Liver (tissue), 9 donors: ENCODE results near the gene RGS2. TPM values are rescaled to one million over a fixed set of nuclear protein-coding genes. Genes with fewer than 3 reads are reported as not detected.

Experiments used
- DNase-seq: peaks from one replicate; pipeline ENCODE4 v3.0.0-alpha.2; 2017; ENCODE audit warnings: low spot score
- H3K27ac ChIP-seq, 2 donors: one replicate each; pipeline ENCODE4 v1.7.0; 2013; ENCODE audit warnings: inconsistent platforms in 2 of 2, low read length in 2 of 2, control low read depth in 1 of 2, low read depth in 1 of 2, mild to moderate bottlenecking in 1 of 2
- H3K27me3 ChIP-seq, 4 donors: one replicate each; pipeline versions ENCODE4 v1.6.1 to v1.7.0; 2013; ENCODE audit warnings: low read length in 3 of 4, inconsistent platforms in 1 of 4, mild to moderate bottlenecking in 1 of 4, moderate library complexity in 1 of 4; ENCODE audit not compliant: control insufficient read depth in 4 of 4, insufficient read depth in 4 of 4
- H3K36me3 ChIP-seq, 4 donors: one replicate each; pipeline versions ENCODE4 v1.6.1 to v1.7.0; 2013; ENCODE audit warnings: low read length in 3 of 4, mild to moderate bottlenecking in 3 of 4, low read depth in 1 of 4, moderate library complexity in 1 of 4; ENCODE audit not compliant: control insufficient read depth in 4 of 4, insufficient read depth in 3 of 4
- H3K4me1 ChIP-seq, 4 donors: one replicate each; pipeline versions ENCODE4 v1.6.1 to v1.7.0; 2013; ENCODE audit warnings: low read length in 3 of 4, mild to moderate bottlenecking in 3 of 4, moderate library complexity in 1 of 4; ENCODE audit not compliant: control insufficient read depth in 4 of 4, insufficient read depth in 4 of 4
- H3K4me3 ChIP-seq, 3 donors: one replicate each; pipeline versions ENCODE4 v1.6.1 to v1.7.0; 2013; ENCODE audit warnings: low read length in 3 of 3, control low read depth in 1 of 3, low read depth in 1 of 3, mild to moderate bottlenecking in 1 of 3
- H3K9ac ChIP-seq, 2 donors: one replicate each; pipeline ENCODE4 v1.7.0; 2013; ENCODE audit warnings: low read length in 2 of 2, mild to moderate bottlenecking in 2 of 2, moderate library complexity in 2 of 2, control low read depth in 1 of 2, low read depth in 1 of 2
- H3K9me3 ChIP-seq, 4 donors: one replicate each; pipeline versions ENCODE4 v1.6.1 to v1.7.0; 2013; ENCODE audit warnings: low read length in 3 of 4; ENCODE audit not compliant: control insufficient read depth in 4 of 4
- EGR1 ChIP-seq, 2 donors: IDR thresholded peaks; 2 replicates each; pipeline ENCODE4 v1.6.1; 2016 to 2018; ENCODE audit warnings: antibody characterized with exemption in 2 of 2, low read depth in 2 of 2
- FOXA1 ChIP-seq: IDR thresholded peaks from 2 replicates; pipeline ENCODE4 v1.6.1; 2016; ENCODE audit warnings: antibody characterized with exemption
- FOXA2 ChIP-seq: IDR thresholded peaks from 2 replicates; pipeline ENCODE4 v1.6.1; 2016; ENCODE audit warnings: antibody characterized with exemption
- GABPA ChIP-seq, 2 donors: IDR thresholded peaks in 1 of 2; conservative IDR thresholded peaks in 1 of 2; 2 replicates each; pipeline ENCODE4 v1.6.1; 2016; ENCODE audit warnings: antibody characterized with exemption in 2 of 2, mild to moderate bottlenecking in 1 of 2, moderate library complexity in 1 of 2
- HNF4A ChIP-seq, 2 donors: conservative IDR thresholded peaks; 2 replicates each; pipeline ENCODE4 v1.6.1; 2016; ENCODE audit warnings: antibody characterized with exemption in 2 of 2, mild to moderate bottlenecking in 2 of 2
- HNF4G ChIP-seq: IDR thresholded peaks from 2 replicates; pipeline ENCODE4 v1.6.1; 2016; ENCODE audit warnings: antibody characterized with exemption
- JUND ChIP-seq, 2 donors: IDR thresholded peaks; 2 replicates each; pipeline ENCODE4 v1.6.1; 2016; ENCODE audit warnings: antibody characterized with exemption in 2 of 2
- NR2F2 ChIP-seq: IDR thresholded peaks from 2 replicates; pipeline ENCODE4 v1.6.1; 2016; ENCODE audit warnings: antibody characterized with exemption
- RAD21 ChIP-seq, 2 donors: IDR thresholded peaks; 2 replicates each; pipeline ENCODE4 v1.6.1; 2016; ENCODE audit warnings: antibody characterized with exemption in 2 of 2, mild to moderate bottlenecking in 2 of 2
- RXRA ChIP-seq, 2 donors: IDR thresholded peaks; 2 replicates each; pipeline ENCODE4 v1.6.1; 2017 to 2018; ENCODE audit warnings: antibody characterized with exemption in 2 of 2, mild to moderate bottlenecking in 1 of 2
- SP1 ChIP-seq: IDR thresholded peaks from 2 replicates; pipeline ENCODE4 v1.6.1; 2018; ENCODE audit warnings: antibody characterized with exemption, mild to moderate bottlenecking
- WGBS: extraction: QIAGEN DNeasy Blood & Tissue Kit; methylation state at CpG from one replicate; pipeline ENCODE4 v1.1.7; 2013; 5-methylcytosine and 5-hydroxymethylcytosine counted together
- polyA plus RNA-seq, 2 donors: library from polyadenylated mRNA; stranded (reverse) in 1 of 2; unstranded in 1 of 2; fragments of 200-250 nt in 1 of 2; fragments of >200 nt in 1 of 2; fragmentation: Nextera tagmentation in 1 of 2; extraction: Ambion mirVana in 1 of 2; gene quantifications; one replicate each; pipeline versions ENCODE4 v1.2.1 to v1.2.3, GENCODE V29; 2013 to 2015
- total RNA-seq, 2 donors: library from RNA; depleted of rRNA; stranded (reverse); fragments of >200 nt; gene quantifications; one replicate each; pipeline ENCODE4 v1.2.3, GENCODE V29; 2014
- TF ChIP-seq, protein P1 (sequence below): IDR thresholded peaks from 2 replicates; pipeline ENCODE4 v1.6.1; 2016; ENCODE audit warnings: antibody characterized with exemption
- TF ChIP-seq, protein P2 (sequence below): IDR thresholded peaks from 2 replicates; pipeline ENCODE4 v1.6.1; 2016; ENCODE audit warnings: antibody characterized with exemption
- TF ChIP-seq, protein P3 (sequence below): fragments of 150-350 bp; IDR thresholded peaks from 2 replicates; pipeline ENCODE4 v1.5.1; 2017; ENCODE audit warnings: improper control_type of control experiment, low read depth, low read length; ENCODE audit not compliant: missing input control
- TF ChIP-seq, protein P4 (sequence below): IDR thresholded peaks from 2 replicates; pipeline ENCODE4 v1.6.1; 2016; ENCODE audit warnings: antibody characterized with exemption
- donor health status: healthy.
- donor health status: healthy.
- donor health status: healthy.
- donor health status: healthy.
- donor health status: healthy.

The RGS2 gene
- total and polyA plus RNA-seq, 4 donors: 2.6 to 10.0 (median 4.4) TPM

DNA sequence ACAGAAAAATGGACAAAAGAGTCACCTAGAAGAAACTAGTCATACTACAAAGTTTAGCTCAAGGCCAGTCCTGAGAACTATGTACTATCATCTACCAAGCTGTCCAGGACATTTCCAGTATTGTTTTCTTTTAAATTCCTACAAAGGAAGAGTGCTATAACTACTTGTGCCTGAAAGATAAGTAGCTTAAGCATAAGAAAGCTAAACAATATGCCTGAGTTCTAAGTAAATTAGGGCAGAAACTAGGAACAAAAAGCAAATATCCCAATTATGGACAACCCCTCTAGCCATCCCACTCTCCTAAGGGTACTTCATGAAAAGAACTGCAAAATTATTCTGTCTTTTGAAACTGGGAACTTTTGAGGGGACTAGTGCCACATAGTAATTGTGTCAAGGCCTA lies 5.3 kb upstream of the RGS2 start (continued):
- TF ChIP-seq HNF4G: no peak
- no peak for TF ChIP-seq GABPA (IDR thresholded peaks at IDR 0.05 in 1 of 2, conservative IDR thresholded peaks at IDR 0.05 in 1 of 2)
- TF ChIP-seq RAD21 (IDR thresholded peaks at IDR 0.05): no peak

DNA sequence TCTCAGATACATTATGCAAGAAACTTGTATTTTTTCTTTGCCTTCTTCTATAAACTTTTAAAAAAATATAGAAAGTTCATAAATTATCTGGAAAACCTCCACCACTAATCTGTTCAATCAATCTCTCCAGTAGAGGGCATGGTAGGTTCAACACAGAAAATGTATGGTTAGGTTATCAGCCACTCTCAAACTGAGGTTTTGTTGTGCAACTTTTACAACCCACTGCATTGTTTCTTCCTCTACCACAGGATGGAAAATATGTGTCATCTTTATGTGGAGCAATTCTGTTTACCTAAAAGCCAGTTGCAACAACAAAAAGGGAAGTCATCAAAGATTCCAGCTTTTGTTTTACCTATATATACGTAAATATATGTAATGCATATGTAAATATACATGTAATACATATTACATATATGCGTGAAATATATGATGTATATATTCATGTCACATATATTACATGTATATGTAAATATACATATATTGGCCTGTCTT lies 3.0 kb upstream of the RGS2 start:
- H3K9ac ChIP-seq: no peak overlapping the region
- H3K9me3 ChIP-seq: no peaks in the 10 kb centered on the region
- no peak for DNase-seq
- H3K4me1 ChIP-seq: peaks cover 0 to 11% (median 6%) of the 10 kb centered on the region in 4 donors
- H3K27ac ChIP-seq: no peak overlapping the region
- TF ChIP-seq NR2F2 (no peak), FOXA2 (no peak), HNF4A (conservative IDR thresholded peaks at IDR 0.05) (peak in 1 of 2 donors; percentile 8), RAD21 (IDR thresholded peaks at IDR 0.05) (peak; percentile 87 to 88), SP1 (peak; percentile 20), JUND (IDR thresholded peaks at IDR 0.05) (peak; percentile 99 to 100), RXRA (IDR thresholded peaks at IDR 0.05) (peak; percentile 21 to 38), EGR1 (IDR thresholded peaks at IDR 0.05; ENCODE audit: low read depth in 2 of 2) (peak; percentile 23 to 57)
- TF ChIP-seq, protein P1, sequence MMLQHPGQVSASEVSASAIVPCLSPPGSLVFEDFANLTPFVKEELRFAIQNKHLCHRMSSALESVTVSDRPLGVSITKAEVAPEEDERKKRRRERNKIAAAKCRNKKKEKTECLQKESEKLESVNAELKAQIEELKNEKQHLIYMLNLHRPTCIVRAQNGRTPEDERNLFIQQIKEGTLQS: peak; percentile 93
- TF ChIP-seq, protein P2, sequence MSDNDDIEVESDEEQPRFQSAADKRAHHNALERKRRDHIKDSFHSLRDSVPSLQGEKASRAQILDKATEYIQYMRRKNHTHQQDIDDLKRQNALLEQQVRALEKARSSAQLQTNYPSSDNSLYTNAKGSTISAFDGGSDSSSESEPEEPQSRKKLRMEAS: no peak
- TF ChIP-seq, protein P3, sequence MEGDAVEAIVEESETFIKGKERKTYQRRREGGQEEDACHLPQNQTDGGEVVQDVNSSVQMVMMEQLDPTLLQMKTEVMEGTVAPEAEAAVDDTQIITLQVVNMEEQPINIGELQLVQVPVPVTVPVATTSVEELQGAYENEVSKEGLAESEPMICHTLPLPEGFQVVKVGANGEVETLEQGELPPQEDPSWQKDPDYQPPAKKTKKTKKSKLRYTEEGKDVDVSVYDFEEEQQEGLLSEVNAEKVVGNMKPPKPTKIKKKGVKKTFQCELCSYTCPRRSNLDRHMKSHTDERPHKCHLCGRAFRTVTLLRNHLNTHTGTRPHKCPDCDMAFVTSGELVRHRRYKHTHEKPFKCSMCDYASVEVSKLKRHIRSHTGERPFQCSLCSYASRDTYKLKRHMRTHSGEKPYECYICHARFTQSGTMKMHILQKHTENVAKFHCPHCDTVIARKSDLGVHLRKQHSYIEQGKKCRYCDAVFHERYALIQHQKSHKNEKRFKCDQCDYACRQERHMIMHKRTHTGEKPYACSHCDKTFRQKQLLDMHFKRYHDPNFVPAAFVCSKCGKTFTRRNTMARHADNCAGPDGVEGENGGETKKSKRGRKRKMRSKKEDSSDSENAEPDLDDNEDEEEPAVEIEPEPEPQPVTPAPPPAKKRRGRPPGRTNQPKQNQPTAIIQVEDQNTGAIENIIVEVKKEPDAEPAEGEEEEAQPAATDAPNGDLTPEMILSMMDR: peak; percentile 54
- TF ChIP-seq, protein P4, sequence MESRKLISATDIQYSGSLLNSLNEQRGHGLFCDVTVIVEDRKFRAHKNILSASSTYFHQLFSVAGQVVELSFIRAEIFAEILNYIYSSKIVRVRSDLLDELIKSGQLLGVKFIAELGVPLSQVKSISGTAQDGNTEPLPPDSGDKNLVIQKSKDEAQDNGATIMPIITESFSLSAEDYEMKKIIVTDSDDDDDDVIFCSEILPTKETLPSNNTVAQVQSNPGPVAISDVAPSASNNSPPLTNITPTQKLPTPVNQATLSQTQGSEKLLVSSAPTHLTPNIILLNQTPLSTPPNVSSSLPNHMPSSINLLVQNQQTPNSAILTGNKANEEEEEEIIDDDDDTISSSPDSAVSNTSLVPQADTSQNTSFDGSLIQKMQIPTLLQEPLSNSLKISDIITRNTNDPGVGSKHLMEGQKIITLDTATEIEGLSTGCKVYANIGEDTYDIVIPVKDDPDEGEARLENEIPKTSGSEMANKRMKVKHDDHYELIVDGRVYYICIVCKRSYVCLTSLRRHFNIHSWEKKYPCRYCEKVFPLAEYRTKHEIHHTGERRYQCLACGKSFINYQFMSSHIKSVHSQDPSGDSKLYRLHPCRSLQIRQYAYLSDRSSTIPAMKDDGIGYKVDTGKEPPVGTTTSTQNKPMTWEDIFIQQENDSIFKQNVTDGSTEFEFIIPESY: peak; percentile 21
- 72% methylated on average over 2 of the region's 2 CpGs for WGBS
- no peak overlapping the region for H3K4me3 ChIP-seq
- no peaks in the 10 kb centered on the region for H3K27me3 ChIP-seq
- H3K36me3 ChIP-seq: no peaks in the 10 kb centered on the region

DNA sequence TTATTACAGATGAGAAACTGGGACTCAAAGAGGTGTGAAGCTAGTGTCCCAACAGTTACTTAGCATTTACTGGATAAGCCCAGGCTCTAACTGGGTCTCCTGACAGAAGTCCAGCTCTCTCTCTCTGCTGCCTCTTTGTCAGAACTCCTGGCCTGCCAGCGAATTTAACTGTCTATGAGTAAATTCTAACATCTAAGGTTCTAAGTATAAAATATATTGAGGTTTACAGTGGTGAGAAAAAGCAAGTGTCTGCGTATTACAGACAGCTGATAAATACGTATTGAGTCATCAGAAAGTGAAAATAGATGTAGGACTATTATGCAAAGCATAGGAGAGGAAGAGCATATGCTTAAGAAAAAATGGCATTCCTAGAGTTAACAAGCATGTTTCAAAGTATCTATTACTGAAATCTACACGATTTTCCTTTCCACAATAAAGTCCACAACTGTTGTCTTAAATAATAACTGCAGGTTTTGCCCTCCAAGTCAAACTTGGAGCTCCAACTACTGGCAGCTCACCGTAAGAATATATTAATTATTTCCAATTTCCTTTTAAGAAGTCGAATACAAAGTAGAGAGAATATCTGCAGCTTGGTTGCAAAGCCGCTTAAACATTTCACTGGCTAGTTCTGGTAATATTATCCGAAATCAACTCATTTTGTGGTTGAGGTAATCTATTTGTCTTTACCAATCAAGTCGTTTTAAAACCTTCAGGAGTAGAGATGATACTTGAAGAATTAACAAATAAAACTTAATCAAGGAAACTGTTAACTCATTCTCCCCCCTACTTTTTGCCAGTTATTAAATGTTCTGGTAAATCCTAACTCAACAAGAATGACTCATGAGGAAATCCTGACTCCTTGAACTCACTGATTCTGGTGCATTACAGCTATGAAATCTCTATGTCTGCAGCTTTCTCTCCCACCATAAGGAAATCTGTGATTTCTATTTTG lies 1.4 kb upstream of the RGS2 start:
- DNase-seq: no peak
- H3K4me1 ChIP-seq: peaks cover 0 to 11% (median 6%) of the 10 kb centered on the region in 4 donors
- H3K27ac ChIP-seq: peak overlapping the region; percentile 83 to 89
- H3K27me3 ChIP-seq: no peaks in the 10 kb centered on the region
- no peaks in the 10 kb centered on the region for H3K9me3 ChIP-seq
- H3K9ac ChIP-seq: peak overlapping the region in 1 of 2 donors; percentile 34
- H3K36me3 ChIP-seq: no peaks in the 10 kb centered on the region
- peak overlapping the region in 1 of 3 donors; percentile 71 for H3K4me3 ChIP-seq
- 61% methylated on average over 9 of the region's 9 CpGs for WGBS
- no peak for TF ChIP-seq FOXA1
- TF ChIP-seq, protein P3: peak; percentile 1
- TF ChIP-seq HNF4G: no peak
- TF ChIP-seq, protein P2: no peak
- peak; percentile 17 to 28 for TF ChIP-seq RAD21 (IDR thresholded peaks at IDR 0.05)
- TF ChIP-seq, protein P4: no peak
